Activated naive CD4-positive, alpha-beta T cell treated with anti-CD3 and anti-CD28 coated beads, Interleukin-2, amount 10 ng/mL, durations not matched to agents 7 days and 5 days (primary cell): ENCODE results near the gene MANEAL.

Source experiments
- CTCF ChIA-PET: fragments of 350-600 bp; sonication (Branson Sonifier 250); formaldehyde crosslinking; loops from one replicate; lab custom pipeline; 2021; ENCODE audit warnings: antibody characterized with exemption; lab: Charles Lee
- DNase-seq: peaks from one replicate; pipeline ENCODE4 v3.0.0-alpha.2; 2020
- H3K27ac Mint-ChIP-seq: one replicate; pipeline ENCODE4 v1.8.0; 2021; ENCODE audit warnings: mild to moderate bottlenecking, moderate library complexity, mixed read lengths
- H3K27me3 Mint-ChIP-seq: one replicate; pipeline ENCODE4 v1.8.0; 2021; ENCODE audit warnings: mild to moderate bottlenecking, mixed read lengths
- H3K36me3 Mint-ChIP-seq: one replicate; pipeline ENCODE4 v1.8.0; 2021; ENCODE audit warnings: mixed read lengths
- H3K4me1 Mint-ChIP-seq: one replicate; pipeline ENCODE4 v1.8.0; 2021; ENCODE audit warnings: mixed read lengths
- H3K4me3 Mint-ChIP-seq: one replicate; pipeline ENCODE4 v1.8.0; 2021; ENCODE audit warnings: mild to moderate bottlenecking, moderate library complexity, mixed read lengths
- H3K9me3 Mint-ChIP-seq: one replicate; pipeline ENCODE4 v1.8.0; 2021; ENCODE audit warnings: mixed read lengths

The MANEAL gene

DNA sequence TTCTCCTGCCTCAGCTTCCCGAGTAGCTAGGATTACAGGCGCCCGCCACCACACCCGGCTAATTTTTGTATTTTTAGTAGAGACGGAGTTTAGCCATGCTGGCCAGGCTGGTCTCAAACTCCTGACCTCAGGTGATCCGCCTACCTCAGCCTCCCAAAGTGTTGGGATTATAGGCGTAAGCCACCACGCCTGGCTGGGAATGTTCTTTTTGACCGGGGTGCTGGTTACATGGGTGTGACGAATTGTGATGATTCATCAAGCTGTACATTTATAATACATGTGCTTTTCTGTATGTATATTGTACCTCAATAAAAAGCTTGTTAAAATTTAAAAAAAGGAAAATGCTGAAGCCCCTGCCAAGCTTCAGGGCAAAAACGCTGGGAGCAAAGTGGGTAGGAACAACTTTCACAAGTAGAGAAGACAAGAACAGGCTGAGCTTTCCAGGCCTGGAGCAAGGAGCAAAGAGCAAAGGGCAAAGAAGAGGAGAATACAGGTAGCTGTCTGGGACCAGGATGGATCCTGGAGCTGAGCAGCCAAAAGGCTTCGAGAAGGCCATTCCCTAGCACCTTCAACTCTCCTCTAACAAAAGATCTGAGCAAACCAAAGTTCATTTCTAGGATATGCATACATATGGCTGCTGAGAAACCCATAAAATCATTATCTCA, 34.9 kb downstream of the MANEAL start:
- CTCF ChIA-PET, result no interaction called here
- H3K27ac Mint-ChIP-seq, result no peak overlapping the region
- peaks cover 34% of the 10 kb centered on the region for H3K36me3 Mint-ChIP-seq
- no peak overlapping the region for H3K4me3 Mint-ChIP-seq
- H3K4me1 Mint-ChIP-seq, result peaks cover 3% of the 10 kb centered on the region
- H3K27me3 Mint-ChIP-seq, result no peaks in the 10 kb centered on the region
- no peak for DNase-seq
- no peaks in the 10 kb centered on the region for H3K9me3 Mint-ChIP-seq

DNA sequence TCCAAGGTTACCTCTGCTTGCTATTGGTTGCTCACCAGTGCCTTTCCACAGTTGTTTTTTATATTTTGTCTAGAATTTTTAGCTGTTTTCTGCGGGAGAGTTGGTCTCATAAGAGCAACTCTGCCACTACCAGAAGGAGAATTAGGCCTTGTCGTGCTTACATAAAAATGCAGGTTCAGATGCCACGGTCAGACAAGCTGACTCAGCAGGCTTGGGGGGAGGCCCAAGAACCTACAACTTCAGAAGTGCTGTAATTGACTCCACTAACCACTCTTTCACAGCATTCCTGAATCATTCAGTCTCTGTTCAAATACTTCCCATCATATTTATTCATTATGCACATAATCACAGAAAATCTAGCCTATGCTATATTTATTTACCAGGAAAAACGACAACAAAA, 37.5 kb downstream of the MANEAL start:
- Mint-ChIP-seq H3K9me3 (no peaks in the 10 kb centered on the region), H3K27me3 (no peaks in the 10 kb centered on the region), H3K4me3 (no peak overlapping the region), H3K4me1 (peaks cover 3% of the 10 kb centered on the region), H3K36me3 (peaks cover 43% of the 10 kb centered on the region), H3K27ac (no peak overlapping the region)
- DNase-seq, result no peak
- CTCF ChIA-PET, result interaction anchor here (1.9 kb wide), 1 partner anchor 29 kb away, joined by 10 read pairs; the partner anchor contains the start of gene MTF1

DNA sequence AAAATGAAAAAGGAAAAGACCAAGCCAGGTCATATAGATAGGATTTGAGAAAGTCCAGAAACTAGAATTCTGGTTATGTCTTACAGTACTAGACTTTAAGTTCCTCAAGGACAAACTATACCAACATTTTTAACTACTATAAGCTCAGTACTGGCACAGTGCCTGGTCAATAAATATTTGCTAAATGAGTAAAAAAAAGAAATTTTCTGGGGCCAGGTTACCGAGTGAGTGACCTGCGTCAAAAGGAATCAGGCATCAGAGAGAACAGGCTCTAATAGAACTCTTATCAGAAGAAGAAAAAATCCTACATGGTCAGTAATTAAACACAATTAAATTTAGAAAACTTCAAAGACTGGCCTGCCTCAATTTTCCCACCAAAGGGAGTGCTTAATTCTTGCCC, 38.2 kb downstream of the MANEAL start:
- Mint-ChIP-seq H3K4me1 (peaks cover 1% of the 10 kb centered on the region), H3K9me3 (no peaks in the 10 kb centered on the region), H3K36me3 (peaks cover 46% of the 10 kb centered on the region), H3K27ac (no peak overlapping the region), H3K27me3 (no peaks in the 10 kb centered on the region), H3K4me3 (no peak overlapping the region)
- DNase-seq, result no peak
- CTCF ChIA-PET, result interaction anchor here (1.9 kb wide), 1 partner anchor 28 kb away, joined by 10 read pairs; the partner anchor contains the start of gene MTF1

DNA sequence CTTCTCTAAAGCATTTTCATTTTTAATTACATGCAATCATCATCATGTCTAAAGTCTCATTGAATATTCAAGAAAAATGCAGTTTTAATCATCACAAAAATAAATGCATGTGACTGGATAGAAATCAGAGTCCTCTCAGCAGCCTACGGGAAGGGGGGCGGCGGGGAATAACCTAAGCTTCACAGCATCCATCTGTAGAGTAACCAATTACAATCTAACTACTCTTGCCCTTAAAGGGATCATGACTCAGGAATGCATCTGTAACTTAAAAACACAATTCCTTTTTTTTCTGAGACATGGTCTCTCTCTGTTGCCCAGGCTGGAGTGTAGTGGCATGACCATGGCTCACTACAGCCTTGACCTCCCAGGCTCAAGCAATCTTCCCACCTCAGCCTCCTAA, 43.1 kb downstream of the MANEAL start:
- CTCF ChIA-PET, result no interaction called here
- H3K36me3 Mint-ChIP-seq, result peaks cover 45% of the 10 kb centered on the region
- no peak overlapping the region for H3K27ac Mint-ChIP-seq

DNA sequence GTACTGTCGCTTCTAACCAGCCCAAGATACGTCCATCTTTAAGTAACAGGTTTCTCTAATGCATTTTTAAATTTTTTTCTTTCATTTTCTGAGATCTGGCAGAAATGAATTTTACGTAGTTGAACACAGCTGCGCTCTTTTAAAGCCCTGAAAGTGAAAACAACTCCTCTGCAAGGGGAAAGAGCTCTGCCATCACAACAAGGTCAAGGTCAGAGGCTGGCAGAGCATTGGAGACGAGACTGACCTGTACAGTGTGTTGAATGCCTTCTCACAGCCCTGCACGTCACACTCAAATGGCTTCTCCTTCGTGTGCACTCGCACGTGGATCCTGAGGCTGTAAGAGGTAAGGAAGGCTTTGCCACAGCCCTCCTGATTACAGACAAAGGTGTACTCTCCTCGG, 46.0 kb downstream of the MANEAL start:
- Mint-ChIP-seq H3K27ac (no peak overlapping the region), H3K4me3 (no peak overlapping the region), H3K36me3 (peaks cover 29% of the 10 kb centered on the region), H3K4me1 (no peaks in the 10 kb centered on the region), H3K9me3 (no peaks in the 10 kb centered on the region), H3K27me3 (no peaks in the 10 kb centered on the region)
- CTCF ChIA-PET, result no interaction called here
- DNase-seq, result no peak

More for the DNA sequence above, 43.1 kb downstream of the MANEAL start:
- Mint-ChIP-seq H3K9me3 (no peaks in the 10 kb centered on the region), H3K4me3 (no peak overlapping the region), H3K27me3 (no peaks in the 10 kb centered on the region), H3K4me1 (no peaks in the 10 kb centered on the region)
- DNase-seq, result no peak

DNA sequence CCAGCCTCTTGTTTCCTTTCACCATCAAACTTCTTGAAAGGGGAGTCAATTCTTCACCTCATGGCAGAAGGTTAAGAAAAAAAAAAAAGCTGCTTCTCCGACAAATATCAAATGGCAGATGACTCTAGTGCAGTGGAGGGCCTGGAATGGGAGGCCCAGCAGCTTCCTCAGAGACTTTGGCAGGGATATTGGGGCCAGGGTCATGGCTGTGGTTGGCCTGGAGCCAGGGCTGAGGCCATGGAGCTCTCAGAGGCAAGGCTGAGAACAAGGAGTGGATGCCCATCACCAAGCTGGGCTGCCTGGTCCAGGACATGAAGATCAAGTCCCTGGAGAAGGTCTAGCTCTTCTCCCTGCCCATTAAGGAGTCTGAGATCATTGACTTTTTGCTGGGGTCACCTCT, 47.1 kb downstream of the MANEAL start:
- Mint-ChIP-seq H3K27ac (no peak overlapping the region), H3K4me1 (peaks cover 4% of the 10 kb centered on the region), H3K4me3 (no peak overlapping the region), H3K27me3 (no peaks in the 10 kb centered on the region), H3K9me3 (no peaks in the 10 kb centered on the region), H3K36me3 (peaks cover 33% of the 10 kb centered on the region)
- DNase-seq, result no peak
- CTCF ChIA-PET, result no interaction called here

DNA sequence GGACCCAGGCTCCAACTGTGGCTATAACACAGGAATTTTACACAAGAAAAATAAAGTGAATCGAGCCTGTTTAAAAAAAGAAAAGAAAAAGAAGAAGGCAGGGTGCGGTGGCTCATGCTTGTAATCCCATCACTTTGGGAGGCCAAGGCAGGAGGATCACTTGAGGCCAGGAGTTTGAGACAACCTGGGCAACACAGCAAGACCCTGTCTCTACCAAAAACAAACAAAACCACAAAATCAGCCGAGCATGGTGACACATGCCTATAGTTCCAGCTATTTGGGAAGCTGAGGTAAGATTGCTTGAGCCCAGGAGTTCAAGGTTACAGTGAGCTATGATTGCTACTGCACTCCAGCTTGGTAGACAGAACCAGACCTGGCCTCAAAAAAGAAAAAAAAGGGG, 48.0 kb downstream of the MANEAL start:
- CTCF ChIA-PET, result interaction anchor here (1.1 kb wide), 1 partner anchor 9 kb away, joined by 3 read pairs; no protein-coding TSS in a partner anchor
- Mint-ChIP-seq H3K36me3 (peaks cover 26% of the 10 kb centered on the region), H3K4me1 (peaks cover 11% of the 10 kb centered on the region), H3K9me3 (no peaks in the 10 kb centered on the region), H3K27me3 (no peaks in the 10 kb centered on the region), H3K4me3 (no peak overlapping the region), H3K27ac (no peak overlapping the region)
- DNase-seq, result no peak

DNA sequence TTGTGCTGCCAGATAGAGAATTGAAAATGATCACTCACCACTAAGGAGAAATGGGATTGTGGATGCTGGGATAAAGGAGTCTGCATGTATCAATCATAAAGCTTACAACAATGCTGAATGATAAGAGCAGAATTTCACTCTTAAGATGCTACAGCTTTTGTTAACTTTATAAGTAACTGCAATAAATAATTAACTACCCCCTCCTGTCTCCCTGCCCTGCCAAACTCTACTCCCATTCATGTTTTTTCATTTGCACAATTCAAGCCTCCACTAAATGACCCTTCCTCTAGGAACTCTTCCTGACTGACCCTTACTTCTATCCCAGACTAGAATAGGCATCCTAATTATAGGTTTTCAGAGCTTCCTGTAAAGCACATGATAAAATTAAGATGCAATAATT, 50.9 kb downstream of the MANEAL start:
- H3K27me3 Mint-ChIP-seq, result no peaks in the 10 kb centered on the region
- H3K36me3 Mint-ChIP-seq, result peaks cover 15% of the 10 kb centered on the region
- no peak for DNase-seq
- peaks cover 19% of the 10 kb centered on the region for H3K4me1 Mint-ChIP-seq
- CTCF ChIA-PET, result interaction anchor here (2.0 kb wide), 1 partner anchor 15 kb away, joined by 8 read pairs; the partner anchor contains the start of gene MTF1
- H3K9me3 Mint-ChIP-seq, result no peaks in the 10 kb centered on the region
- H3K4me3 Mint-ChIP-seq, result no peak overlapping the region
- H3K27ac Mint-ChIP-seq, result no peak overlapping the region

DNA sequence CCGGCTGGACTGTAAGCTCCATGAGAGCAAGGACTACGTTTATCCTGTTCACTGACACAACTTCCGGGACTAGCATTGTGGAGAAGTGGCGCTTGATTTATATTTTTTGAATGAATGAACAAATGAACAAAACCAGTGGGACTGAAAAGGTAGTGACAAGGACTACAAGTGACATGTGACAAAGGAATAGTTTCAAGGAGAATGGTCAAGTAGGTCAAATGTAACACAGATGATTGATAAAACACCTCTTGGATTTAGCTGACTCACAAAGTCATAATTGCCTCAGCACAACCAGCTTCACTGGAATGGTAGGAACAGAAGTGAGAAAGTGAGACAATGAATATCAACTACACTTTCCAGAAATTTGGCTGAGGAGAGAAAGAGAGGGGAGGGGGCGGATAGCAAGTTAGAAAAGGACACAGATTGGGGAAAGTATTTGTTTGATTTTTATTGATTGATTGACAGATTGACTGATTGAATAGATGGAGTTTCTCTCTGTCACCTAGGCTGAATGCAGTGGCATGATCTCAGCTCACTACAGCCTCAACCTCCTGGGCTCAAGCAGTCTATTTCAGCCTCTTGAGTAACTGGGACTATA, 51.5 kb downstream of the MANEAL start:
- peaks cover 16% of the 10 kb centered on the region for H3K36me3 Mint-ChIP-seq
- no peaks in the 10 kb centered on the region for H3K9me3 Mint-ChIP-seq
- no peak for DNase-seq
- peaks cover 19% of the 10 kb centered on the region for H3K4me1 Mint-ChIP-seq
- H3K4me3 Mint-ChIP-seq, result no peak overlapping the region
- CTCF ChIA-PET, result interaction anchor here (2.0 kb wide), 1 partner anchor 15 kb away, joined by 8 read pairs; the partner anchor contains the start of gene MTF1
- peak overlapping the region; percentile 40 for H3K27ac Mint-ChIP-seq
- H3K27me3 Mint-ChIP-seq, result no peaks in the 10 kb centered on the region

DNA sequence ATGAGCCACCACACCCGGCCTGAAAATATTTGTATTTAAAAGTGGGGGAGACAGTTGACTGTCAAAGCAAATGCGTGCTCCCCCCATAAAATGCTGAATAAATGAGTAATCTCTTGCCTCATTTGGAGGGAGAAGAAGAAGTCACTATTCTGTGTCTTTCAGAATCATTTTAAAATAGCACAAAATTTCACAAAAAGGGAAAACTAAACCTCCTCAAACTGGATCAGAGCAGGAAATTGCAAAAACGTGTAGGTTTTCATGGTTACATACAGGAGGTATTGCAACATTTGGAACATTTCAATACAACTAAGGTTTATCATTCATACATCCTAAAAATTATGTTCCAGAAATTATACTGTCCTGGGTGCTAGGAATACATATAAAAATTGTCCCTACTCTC, 52.1 kb downstream of the MANEAL start:
- Mint-ChIP-seq H3K4me3 (no peak overlapping the region), H3K27ac (peak overlapping the region; percentile 11), H3K27me3 (no peaks in the 10 kb centered on the region), H3K36me3 (peaks cover 16% of the 10 kb centered on the region), H3K9me3 (no peaks in the 10 kb centered on the region), H3K4me1 (peaks cover 19% of the 10 kb centered on the region)
- DNase-seq, result no peak
- CTCF ChIA-PET, result interaction anchor here (1.1 to 2.0 kb wide), 2 partner anchors 14 to 17 kb away, joined by 3 to 8 read pairs; partner anchors contain the start of gene MTF1

DNA sequence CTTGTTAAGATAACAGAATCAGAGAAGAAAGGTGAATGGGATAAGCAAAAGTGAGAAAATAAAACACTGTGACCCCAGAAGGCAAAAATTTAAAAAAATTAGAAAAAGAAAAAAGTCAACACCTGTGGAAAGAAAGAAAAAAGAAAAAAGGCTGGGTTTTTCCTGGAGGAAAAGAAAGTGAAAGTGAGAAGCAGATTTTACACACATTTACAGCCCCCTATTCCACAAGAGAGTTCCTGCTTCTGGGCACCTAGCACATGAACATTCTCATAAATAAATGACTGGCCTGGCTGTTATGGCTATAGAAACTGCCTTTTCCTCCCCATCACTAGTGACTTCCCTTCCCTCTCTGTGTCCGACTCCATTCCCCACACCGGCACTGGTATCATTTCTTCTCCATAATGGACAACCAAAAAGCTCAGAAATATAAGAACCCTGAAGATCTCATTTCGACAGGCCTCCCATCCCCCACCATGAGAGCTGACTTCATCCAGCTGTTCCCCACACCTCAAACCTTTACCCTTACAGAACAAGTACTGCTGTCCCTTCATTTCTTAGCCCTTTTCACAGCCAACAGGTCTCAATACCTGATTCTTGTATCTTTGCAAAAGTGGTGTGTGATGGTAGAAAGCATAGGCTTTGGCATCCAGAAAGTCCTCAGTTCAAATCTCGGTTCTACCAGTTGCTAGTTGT, 53.1 kb downstream of the MANEAL start:
- Mint-ChIP-seq H3K27ac (peak overlapping the region; percentile 75), H3K27me3 (no peaks in the 10 kb centered on the region), H3K9me3 (no peaks in the 10 kb centered on the region), H3K4me1 (peaks cover 19% of the 10 kb centered on the region), H3K4me3 (peak overlapping the region; percentile 27), H3K36me3 (peaks cover 16% of the 10 kb centered on the region)
- CTCF ChIA-PET, result interaction anchor here (1.1 to 2.0 kb wide), 3 partner anchors 10 to 16 kb away, joined by 3 to 8 read pairs (median 6); partner anchors contain the start of gene MTF1
- peak; percentile 27 for DNase-seq

DNA sequence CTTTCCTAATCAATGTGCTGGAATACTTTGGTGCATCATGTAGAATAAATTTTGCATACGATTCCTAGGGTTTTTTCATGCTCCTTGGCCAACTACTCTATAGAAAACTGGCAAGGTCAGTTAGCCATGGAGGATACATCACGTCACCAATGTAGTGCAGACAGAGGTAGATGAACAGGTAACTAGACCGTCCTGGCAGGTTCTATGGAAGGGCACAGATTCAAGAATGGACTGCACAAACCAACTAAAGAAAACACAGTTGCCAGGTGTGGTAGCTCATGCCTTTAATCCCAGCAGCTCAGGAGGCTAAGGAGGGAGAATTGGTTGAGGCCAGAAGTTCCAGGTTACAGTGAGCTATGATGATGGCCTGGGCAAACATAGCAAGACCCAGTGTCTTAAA, 55.8 kb downstream of the MANEAL start:
- Mint-ChIP-seq H3K27me3 (no peaks in the 10 kb centered on the region), H3K4me3 (no peak overlapping the region), H3K36me3 (peaks cover 26% of the 10 kb centered on the region), H3K4me1 (peaks cover 33% of the 10 kb centered on the region), H3K27ac (peak overlapping the region; percentile 35), H3K9me3 (no peaks in the 10 kb centered on the region)
- no peak for DNase-seq
- CTCF ChIA-PET, result interaction anchor here (3.3 kb wide), 1 partner anchor 11 kb away, joined by 22 read pairs; the partner anchor contains the start of gene MTF1

DNA sequence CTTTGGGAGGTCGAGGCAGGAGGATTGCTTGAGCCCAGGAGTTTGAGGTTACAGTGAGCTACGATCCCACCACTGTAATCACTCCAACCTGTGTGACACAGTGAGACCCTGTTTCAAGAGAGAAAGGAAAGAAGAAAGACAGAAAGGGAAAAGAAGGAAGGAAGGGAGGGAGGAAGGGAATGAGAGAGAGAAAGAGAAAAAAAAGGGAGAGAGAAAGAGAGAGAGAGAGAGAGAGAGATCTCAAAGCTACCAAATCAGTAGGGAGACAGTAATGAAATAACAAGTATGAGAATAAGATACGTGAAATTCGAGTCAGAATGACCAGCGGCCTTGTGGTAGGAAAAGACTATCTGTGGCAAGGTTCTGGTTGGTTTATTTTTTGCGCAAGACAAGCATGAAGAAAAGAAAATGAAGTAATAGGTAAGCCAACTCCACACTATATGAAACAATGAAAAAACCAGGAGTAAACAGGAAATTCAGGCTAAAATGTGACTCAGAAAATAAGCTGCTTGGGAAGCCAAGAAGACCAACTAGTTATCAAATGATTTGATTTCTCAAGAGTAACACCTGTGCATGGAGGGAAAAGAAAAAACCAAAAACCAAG, 56.8 kb downstream of the MANEAL start:
- CTCF ChIA-PET, result interaction anchor here (0.7 to 3.3 kb wide), 3 partner anchors 9 to 39 kb away, joined by 3 to 22 read pairs (median 5); partner anchors contain the start of gene MTF1
- no peaks in the 10 kb centered on the region for H3K27me3 Mint-ChIP-seq
- H3K27ac Mint-ChIP-seq, result no peak overlapping the region
- peaks cover 24% of the 10 kb centered on the region for H3K36me3 Mint-ChIP-seq
- peaks cover 35% of the 10 kb centered on the region for H3K4me1 Mint-ChIP-seq
- no peaks in the 10 kb centered on the region for H3K9me3 Mint-ChIP-seq
- no peak for DNase-seq
- no peak overlapping the region for H3K4me3 Mint-ChIP-seq
